ENCODE data around the gene CNTLN. TPM values are rescaled to one million over a fixed set of nuclear protein-coding genes. Genes with fewer than 3 reads are reported as not detected.
"Not testable (repeated sequence)": the region's sequence is repeated elsewhere in the genome, so short reads cannot be mapped to it uniquely, and the experiment has no call there.

CNTLN gene
- total RNA-seq, 5 donors from 2014 or later (not counting 1 experiment from before 2014, with no cell fraction given): 0.08 to 1.1 (median 0.13) TPM

GRCh38 chr9:17509151-17509550 lies 374.3 kb downstream of the CNTLN start:
- H3K4me1 Mint-ChIP-seq: no peaks in the 10 kb centered on the region
- CTCF ChIA-PET: no interaction called here
- no peaks in the 10 kb centered on the region for H3K27me3 Mint-ChIP-seq
- no peaks in the 10 kb centered on the region for H3K4me1 ChIP-seq (ENCODE audit: control insufficient read depth in 1 of 2, extremely low read depth in 1 of 2, insufficient read depth in 2 of 2, low read length in 2 of 2)
- H3K27me3 ChIP-seq (replicated peaks in 1 of 2; ENCODE audit: control insufficient read depth in 2 of 2, extremely low read depth in 1 of 2, insufficient read depth in 2 of 2, low read length in 1 of 2): no peaks in the 10 kb centered on the region
- peaks cover 3 to 18% (median 11%) of the 10 kb centered on the region in 3 donors for H3K9me3 Mint-ChIP-seq
- no peak overlapping the region for H3K27ac Mint-ChIP-seq
- DNase-seq (no peak), ATAC-seq (replicated peaks in 1 of 4) (no peak)
- POLR2A ChIA-PET: no interaction called here
- no peak overlapping the region for H3K4me3 Mint-ChIP-seq
- 88% methylated on average over 1 of the region's 1 CpG for WGBS (ENCODE audit: insufficient coverage)
- H3K36me3 ChIP-seq (ENCODE audit: control insufficient read depth in 2 of 2, extremely low read depth in 1 of 2, insufficient read depth in 1 of 2, low read length in 1 of 2): no peaks in the 10 kb centered on the region
- no peaks in the 10 kb centered on the region for H3K36me3 Mint-ChIP-seq
- H3K9me3 ChIP-seq: no peaks in the 10 kb centered on the region
- H3K4me3 ChIP-seq (ENCODE audit: control insufficient read depth in 1 of 2, extremely low read depth in 1 of 2, low read length in 1 of 2): no peak overlapping the region
- no peak overlapping the region for H3K27ac ChIP-seq (ENCODE audit: low read length)

- CTCF ChIA-PET: no interaction called here
- no peak overlapping the region for H3K27ac ChIP-seq (ENCODE audit: low read length)
- DNase-seq (no peak), ATAC-seq (replicated peaks in 1 of 4) (no peak)
- no peak overlapping the region for H3K4me3 ChIP-seq (ENCODE audit: control insufficient read depth in 1 of 2, extremely low read depth in 1 of 2, low read length in 1 of 2)
- H3K27ac Mint-ChIP-seq: no peak overlapping the region
- POLR2A ChIA-PET: no interaction called here
- peaks cover 3 to 16% (median 11%) of the 10 kb centered on the region in 3 donors for H3K9me3 Mint-ChIP-seq
- H3K27me3 Mint-ChIP-seq: no peaks in the 10 kb centered on the region
- WGBS (ENCODE audit: insufficient coverage): no CpG with 5 or more reads among the region's 1 CpG
- no peaks in the 10 kb centered on the region for H3K9me3 ChIP-seq
- H3K4me1 ChIP-seq (ENCODE audit: control insufficient read depth in 1 of 2, extremely low read depth in 1 of 2, insufficient read depth in 2 of 2, low read length in 2 of 2): no peaks in the 10 kb centered on the region
- no peak overlapping the region for H3K4me3 Mint-ChIP-seq
- H3K36me3 Mint-ChIP-seq: no peaks in the 10 kb centered on the region
- no peaks in the 10 kb centered on the region for H3K4me1 Mint-ChIP-seq
- no peaks in the 10 kb centered on the region for H3K36me3 ChIP-seq (ENCODE audit: control insufficient read depth in 2 of 2, extremely low read depth in 1 of 2, insufficient read depth in 1 of 2, low read length in 1 of 2)
- no peaks in the 10 kb centered on the region for H3K27me3 ChIP-seq (replicated peaks in 1 of 2; ENCODE audit: control insufficient read depth in 2 of 2, extremely low read depth in 1 of 2, insufficient read depth in 2 of 2, low read length in 1 of 2)
Observed at GRCh38 chr9:17509701-17510100, 374.9 kb downstream of the CNTLN start.

- Histone ChIP-seq H3K9me3 (no peaks in the 10 kb centered on the region), H3K27ac (ENCODE audit: low read length) (no peak overlapping the region), H3K27me3 (replicated peaks in 1 of 2; ENCODE audit: control insufficient read depth in 2 of 2, extremely low read depth in 1 of 2, insufficient read depth in 2 of 2, low read length in 1 of 2) (no peaks in the 10 kb centered on the region), H3K36me3 (ENCODE audit: control insufficient read depth in 2 of 2, extremely low read depth in 1 of 2, insufficient read depth in 1 of 2, low read length in 1 of 2) (no peaks in the 10 kb centered on the region), H3K4me3 (ENCODE audit: control insufficient read depth in 1 of 2, extremely low read depth in 1 of 2, low read length in 1 of 2) (no peak overlapping the region), H3K4me1 (ENCODE audit: control insufficient read depth in 1 of 2, extremely low read depth in 1 of 2, insufficient read depth in 2 of 2, low read length in 2 of 2) (no peaks in the 10 kb centered on the region)
- Mint-ChIP-seq H3K9me3 (peaks cover 0 to 10% (median 8%) of the 10 kb centered on the region in 3 donors), H3K4me1 (no peaks in the 10 kb centered on the region), H3K36me3 (no peaks in the 10 kb centered on the region), H3K4me3 (no peak overlapping the region), H3K27ac (no peak overlapping the region), H3K27me3 (no peaks in the 10 kb centered on the region)
- CTCF ChIA-PET: interaction anchor here in 1 of 2 donors (0.8 kb wide), 1 partner anchor 13 kb away, joined by 3 read pairs; no protein-coding TSS in a partner anchor
- POLR2A ChIA-PET: no interaction called here
- no CpG with 5 or more reads among the region's 4 CpGs for WGBS (ENCODE audit: insufficient coverage)
- DNase-seq (no peak), ATAC-seq (replicated peaks in 1 of 4) (no peak)
Observed at GRCh38 chr9:17519761-17520160, 384.9 kb downstream of the CNTLN start.

GRCh38 chr9:17520268-17521064 lies 385.6 kb downstream of the CNTLN start:
- H3K27me3 ChIP-seq (replicated peaks in 1 of 2; ENCODE audit: control insufficient read depth in 2 of 2, extremely low read depth in 1 of 2, insufficient read depth in 2 of 2, low read length in 1 of 2): no peaks in the 10 kb centered on the region
- ChIA-PET CTCF (interaction anchor here in 1 of 2 donors (0.8 kb wide), 1 partner anchor 13 kb away, joined by 3 read pairs; no protein-coding TSS in a partner anchor), POLR2A (no interaction called here)
- no peaks in the 10 kb centered on the region for H3K36me3 Mint-ChIP-seq
- no peak for ATAC-seq (replicated peaks in 1 of 4)
- H3K36me3 ChIP-seq (ENCODE audit: control insufficient read depth in 2 of 2, extremely low read depth in 1 of 2, insufficient read depth in 1 of 2, low read length in 1 of 2): no peaks in the 10 kb centered on the region
- H3K27ac ChIP-seq (ENCODE audit: low read length): no peak overlapping the region
- DNase-seq: no peak
- no peak overlapping the region for H3K27ac Mint-ChIP-seq
- H3K4me3 ChIP-seq (ENCODE audit: control insufficient read depth in 1 of 2, extremely low read depth in 1 of 2, low read length in 1 of 2): no peak overlapping the region
- H3K27me3 Mint-ChIP-seq: no peaks in the 10 kb centered on the region
- H3K9me3 Mint-ChIP-seq: peaks cover 0 to 8% (median 7%) of the 10 kb centered on the region in 3 donors
- H3K4me3 Mint-ChIP-seq: no peak overlapping the region
- no peaks in the 10 kb centered on the region for H3K9me3 ChIP-seq
- H3K4me1 Mint-ChIP-seq: no peaks in the 10 kb centered on the region
- H3K4me1 ChIP-seq (ENCODE audit: control insufficient read depth in 1 of 2, extremely low read depth in 1 of 2, insufficient read depth in 2 of 2, low read length in 2 of 2): no peaks in the 10 kb centered on the region
- WGBS (ENCODE audit: insufficient coverage): no CpG with 5 or more reads among the region's 5 CpGs

GRCh38 chr9:17521100-17521855 lies 386.4 kb downstream of the CNTLN start:
- Mint-ChIP-seq H3K4me1 (no peaks in the 10 kb centered on the region), H3K36me3 (no peaks in the 10 kb centered on the region), H3K27ac (no peak overlapping the region), H3K27me3 (no peaks in the 10 kb centered on the region), H3K9me3 (peaks cover 0 to 4% (median 0%) of the 10 kb centered on the region in 3 donors), H3K4me3 (no peak overlapping the region)
- no peak for ATAC-seq (replicated peaks in 1 of 4)
- Histone ChIP-seq H3K9me3 (no peaks in the 10 kb centered on the region), H3K27ac (ENCODE audit: low read length) (no peak overlapping the region), H3K4me1 (ENCODE audit: control insufficient read depth in 1 of 2, extremely low read depth in 1 of 2, insufficient read depth in 2 of 2, low read length in 2 of 2) (no peaks in the 10 kb centered on the region), H3K4me3 (ENCODE audit: control insufficient read depth in 1 of 2, extremely low read depth in 1 of 2, low read length in 1 of 2) (no peak overlapping the region), H3K36me3 (ENCODE audit: control insufficient read depth in 2 of 2, extremely low read depth in 1 of 2, insufficient read depth in 1 of 2, low read length in 1 of 2) (no peaks in the 10 kb centered on the region), H3K27me3 (replicated peaks in 1 of 2; ENCODE audit: control insufficient read depth in 2 of 2, extremely low read depth in 1 of 2, insufficient read depth in 2 of 2, low read length in 1 of 2) (no peaks in the 10 kb centered on the region)
- no peak for DNase-seq
- 60% methylated on average over 1 of the region's 3 CpGs for WGBS (ENCODE audit: insufficient coverage)
- ChIA-PET POLR2A (no interaction called here), CTCF (no interaction called here)

GRCh38 chr9:17526726-17527125 lies 391.9 kb downstream of the CNTLN start:
- 85% methylated on average over 4 of the region's 7 CpGs for WGBS (ENCODE audit: insufficient coverage)
- H3K27ac Mint-ChIP-seq; POLR2A ChIA-PET; H3K36me3 Mint-ChIP-seq; H3K9me3 Mint-ChIP-seq; H3K27ac ChIP-seq (ENCODE audit: low read length); ATAC-seq (replicated peaks in 1 of 4); H3K4me1 ChIP-seq (ENCODE audit: control insufficient read depth in 1 of 2, extremely low read depth in 1 of 2, insufficient read depth in 2 of 2, low read length in 2 of 2); CTCF ChIA-PET; H3K4me3 ChIP-seq (ENCODE audit: control insufficient read depth in 1 of 2, extremely low read depth in 1 of 2, low read length in 1 of 2); DNase-seq; H3K27me3 Mint-ChIP-seq; H3K4me3 Mint-ChIP-seq; H3K36me3 ChIP-seq (ENCODE audit: control insufficient read depth in 2 of 2, extremely low read depth in 1 of 2, insufficient read depth in 1 of 2, low read length in 1 of 2); H3K4me1 Mint-ChIP-seq; H3K9me3 ChIP-seq; H3K27me3 ChIP-seq (replicated peaks in 1 of 2; ENCODE audit: control insufficient read depth in 2 of 2, extremely low read depth in 1 of 2, insufficient read depth in 2 of 2, low read length in 1 of 2): not testable (repeated sequence)

Measured in T-cell (primary cell).